SK-N-SH (cell line): ENCODE data around the gene ZIC2.

Experiments
- CTCF ChIP-seq: fragments of 200-600 bp; sonication (generic); IDR thresholded peaks from 2 replicates; pipeline ENCODE4 v1.6.1; 2017; ENCODE audit warnings: antibody characterized with exemption, mild to moderate bottlenecking, moderate library complexity
- EP300 ChIP-seq, 2 experiments: IDR thresholded peaks; 2 replicates each; pipeline versions ENCODE4 v1.4.0 to v1.6.1; 2012; ENCODE audit warnings: borderline replicate concordance in 1 of 2, low read depth in 1 of 2, low read length in 1 of 2
- SIN3A ChIP-seq: IDR thresholded peaks from 2 replicates; pipeline ENCODE4 v1.6.1; 2012; ENCODE audit warnings: low read depth, mild to moderate bottlenecking, low read length, moderate library complexity, borderline replicate concordance

- TF ChIP-seq EP300 (IDR thresholded peaks at IDR 0.05; ENCODE audit: borderline replicate concordance in 1 of 2, low read depth in 1 of 2, low read length in 1 of 2) (no peak), CTCF (no peak), SIN3A (no peak)
These were observed 4.4 kb downstream of the ZIC2 start for GRCh38 chr13:99985886-99986527.
